Esophagus squamous epithelium (tissue), 5 donors: ENCODE data around the gene MFAP4. TPM values are rescaled to one million over a fixed set of nuclear protein-coding genes. Genes with fewer than 3 reads are reported as not detected.

ENCODE experiments used
- DNase-seq: peaks from one replicate; lab custom pipeline; 2025; lab: John Stamatoyannopoulos, UW
- H3K27ac ChIP-seq, 4 donors: fragments of 200-600 bp; sonication (generic); one replicate each; pipeline ENCODE4 v1.5.1; 2016 to 2019; ENCODE audit warnings: mild to moderate bottlenecking in 1 of 4
- H3K27me3 ChIP-seq, 4 donors: fragments of 200-600 bp; sonication (generic); 1 replicate in 3 of 4; 2 replicates in 1 of 4; pipeline versions ENCODE4 v1.5.1 to v1.6.0; 2017 to 2021; ENCODE audit warnings: antibody characterized with exemption in 1 of 4
- H3K36me3 ChIP-seq, 3 donors: fragments of 200-600 bp; sonication (generic); one replicate each; pipeline ENCODE4 v1.5.1; 2016 to 2019
- H3K4me1 ChIP-seq, 3 donors: fragments of 200-600 bp; sonication (generic); one replicate each; pipeline ENCODE4 v1.5.1; 2017 to 2019
- H3K4me3 ChIP-seq, 4 donors: fragments of 200-600 bp; sonication (generic); 1 replicate in 3 of 4; 2 replicates in 1 of 4; pipeline ENCODE4 v1.5.1; 2016 to 2019; ENCODE audit warnings: mild to moderate bottlenecking in 2 of 4, moderate library complexity in 1 of 4
- H3K9me3 ChIP-seq, 3 donors: fragments of 200-600 bp; sonication (generic); one replicate each; pipeline ENCODE4 v1.5.1; 2016 to 2019
- POLR2A ChIP-seq, 4 donors: fragments of 450-650 bp; IDR thresholded peaks; one replicate each; pipeline ENCODE4 v1.6.1; 2017; ENCODE audit warnings: antibody characterized with exemption in 4 of 4, mild to moderate bottlenecking in 4 of 4, moderate library complexity in 3 of 4
- WGBS, 2 donors: methylation state at CpG; one replicate each; pipeline ENCODE4 v1.1.5; 2018; 5-methylcytosine and 5-hydroxymethylcytosine counted together
- intact Hi-C: fragments of 100-400 bp; cut with DNase I; formaldehyde crosslinking; loops from one replicate; pipeline ENCODE4 v1.15.0; 2022
- total RNA-seq, 4 donors: library from RNA; depleted of rRNA; stranded (reverse); fragments of >200 nt; gene quantifications; one replicate each; pipeline ENCODE4 v1.1.0, GENCODE V29; 2016
- TF ChIP-seq, protein P1 (sequence below), 6 experiments: fragments of 450-650 bp in 4 of 6; fragments of 200-600 bp in 2 of 6; sonication (generic) in 2 of 6; IDR thresholded peaks; one replicate each; pipeline ENCODE4 v1.5.1; 2016 to 2019; ENCODE audit warnings: antibody characterized with exemption in 6 of 6, mild to moderate bottlenecking in 4 of 6, moderate library complexity in 4 of 6
- donor health status: DM: yes; HTN: yes; CAD: no.

The MFAP4 gene
- total RNA-seq, 4 donors from 2014 or later: 4.3 to 365 (median 21.6) TPM

DNA sequence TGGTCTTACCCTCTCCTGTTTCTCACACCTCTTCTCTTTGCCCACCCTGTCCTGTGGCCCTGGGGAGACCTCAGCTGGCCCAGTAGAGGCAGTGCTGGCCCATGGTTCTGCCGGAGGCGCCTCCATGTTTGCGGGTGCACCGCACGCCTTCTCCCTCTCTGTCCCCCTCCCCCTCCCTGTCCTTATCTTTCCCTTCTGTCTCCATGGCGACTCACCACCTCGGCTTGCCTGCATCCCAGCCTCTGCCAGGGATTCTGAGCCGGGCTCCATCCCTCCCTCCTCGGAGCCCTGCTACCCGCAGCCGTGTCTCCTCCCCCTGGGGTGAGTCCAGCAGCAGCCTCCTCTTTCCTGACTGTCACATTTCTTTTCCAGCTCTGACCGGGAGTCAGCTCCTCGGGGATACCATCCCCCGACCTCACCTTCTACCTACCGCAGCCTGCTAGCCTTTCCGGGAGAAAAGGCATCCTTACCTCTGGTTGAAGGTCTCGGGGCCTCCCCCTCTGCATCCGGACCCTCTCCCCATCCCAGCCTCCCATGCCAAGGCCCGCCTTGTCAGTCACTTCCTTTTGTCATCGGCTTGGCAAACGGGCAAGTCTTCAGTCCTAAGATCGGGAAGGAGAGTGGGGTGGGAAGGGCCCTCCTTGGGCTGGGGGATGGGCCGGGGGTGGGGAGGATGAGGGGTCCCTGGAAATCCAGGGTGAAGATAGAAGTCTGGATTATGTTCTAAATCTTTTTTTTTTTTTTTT, 24.1 kb upstream of the MFAP4 start, which contains the start of gene RNF112:
Gene RNF112, plus strand, starts transcription at position 358 of the 746 bp plus-strand sequence. Its CDS starts 177 bp downstream, at position 535.
- peaks cover 0 to 25% (median 8%) of the 10 kb centered on the region in 3 donors for H3K4me1 ChIP-seq
- no peaks in the 10 kb centered on the region for H3K36me3 ChIP-seq
- H3K27me3 ChIP-seq: peaks cover 0 to 17% (median 0%) of the 10 kb centered on the region in 4 donors
- TF ChIP-seq POLR2A (IDR thresholded peaks at IDR 0.05): no peak
- TF ChIP-seq, protein P1, sequence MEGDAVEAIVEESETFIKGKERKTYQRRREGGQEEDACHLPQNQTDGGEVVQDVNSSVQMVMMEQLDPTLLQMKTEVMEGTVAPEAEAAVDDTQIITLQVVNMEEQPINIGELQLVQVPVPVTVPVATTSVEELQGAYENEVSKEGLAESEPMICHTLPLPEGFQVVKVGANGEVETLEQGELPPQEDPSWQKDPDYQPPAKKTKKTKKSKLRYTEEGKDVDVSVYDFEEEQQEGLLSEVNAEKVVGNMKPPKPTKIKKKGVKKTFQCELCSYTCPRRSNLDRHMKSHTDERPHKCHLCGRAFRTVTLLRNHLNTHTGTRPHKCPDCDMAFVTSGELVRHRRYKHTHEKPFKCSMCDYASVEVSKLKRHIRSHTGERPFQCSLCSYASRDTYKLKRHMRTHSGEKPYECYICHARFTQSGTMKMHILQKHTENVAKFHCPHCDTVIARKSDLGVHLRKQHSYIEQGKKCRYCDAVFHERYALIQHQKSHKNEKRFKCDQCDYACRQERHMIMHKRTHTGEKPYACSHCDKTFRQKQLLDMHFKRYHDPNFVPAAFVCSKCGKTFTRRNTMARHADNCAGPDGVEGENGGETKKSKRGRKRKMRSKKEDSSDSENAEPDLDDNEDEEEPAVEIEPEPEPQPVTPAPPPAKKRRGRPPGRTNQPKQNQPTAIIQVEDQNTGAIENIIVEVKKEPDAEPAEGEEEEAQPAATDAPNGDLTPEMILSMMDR (IDR thresholded peaks at IDR 0.05): no peak
- H3K9me3 ChIP-seq: no peaks in the 10 kb centered on the region
- intact Hi-C loops: no loop called here
- WGBS, 2 donors: 62 to 63% methylated on average over 20 to 22 of the region's 23 CpGs
- DNase-seq: no peak
- H3K27ac ChIP-seq: no peak within 1 kb of the TSS
- H3K4me3 ChIP-seq: peak within 1 kb of the TSS in 2 of 4 donors; percentile 29 to 49

DNA sequence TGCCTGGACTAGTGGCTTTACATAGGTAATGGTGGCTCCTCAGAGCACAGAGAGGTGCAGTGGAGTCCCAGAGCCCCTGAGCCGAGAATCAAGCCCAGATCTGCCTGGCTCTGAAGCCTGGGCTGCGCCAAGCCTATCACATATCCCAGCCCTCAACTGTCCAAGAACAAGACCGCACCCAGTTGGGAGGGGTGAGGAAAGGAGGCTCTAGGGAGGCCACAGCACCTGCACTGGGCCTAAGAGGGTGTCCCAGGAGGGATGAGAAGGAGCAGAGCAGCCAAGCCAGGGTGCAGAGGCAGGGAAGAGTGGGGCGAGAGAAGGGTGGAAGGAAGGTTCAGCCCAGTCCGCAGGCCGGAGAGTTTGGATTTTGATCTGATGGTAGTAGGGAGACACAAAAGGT, 23.1 kb upstream of the MFAP4 start:
- no peak overlapping the region for H3K27ac ChIP-seq
- no peaks in the 10 kb centered on the region for H3K36me3 ChIP-seq
- H3K27me3 ChIP-seq: peaks cover 0 to 9% (median 0%) of the 10 kb centered on the region in 4 donors
- intact Hi-C loops: no loop called here
- WGBS, 2 donors: 85 to 89% methylated on average over 3 to 4 of the region's 6 CpGs
- H3K9me3 ChIP-seq: no peaks in the 10 kb centered on the region
- no peak for DNase-seq
- no peak overlapping the region for H3K4me3 ChIP-seq
- H3K4me1 ChIP-seq: peaks cover 0 to 25% (median 8%) of the 10 kb centered on the region in 3 donors
- no peak for TF ChIP-seq POLR2A (IDR thresholded peaks at IDR 0.05)
- TF ChIP-seq, protein P1 (IDR thresholded peaks at IDR 0.05): no peak

DNA sequence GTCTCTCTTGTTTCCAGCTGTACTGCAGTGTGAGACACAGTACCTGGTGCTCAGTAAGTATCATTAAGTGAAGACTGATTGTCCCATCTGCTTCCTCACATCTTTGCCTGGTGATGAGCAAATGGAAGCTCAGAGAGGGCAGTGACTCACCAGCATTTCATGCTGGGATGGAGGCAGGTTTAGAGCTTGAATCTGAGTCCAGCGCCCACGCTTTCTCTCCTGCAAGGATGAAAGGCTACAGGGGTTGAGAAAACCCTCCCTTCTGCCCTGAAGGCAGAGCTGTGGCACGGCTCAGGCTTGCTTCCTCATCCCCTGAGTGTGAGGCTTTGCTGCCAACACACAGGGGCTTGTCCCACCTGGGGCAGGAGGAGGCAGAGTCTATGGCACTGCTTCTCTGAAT, 22.5 kb upstream of the MFAP4 start:
- intact Hi-C loops: no loop called here
- TF ChIP-seq, protein P1 (IDR thresholded peaks at IDR 0.05): no peak
- no peak for TF ChIP-seq POLR2A (IDR thresholded peaks at IDR 0.05)
- H3K27ac ChIP-seq: no peak overlapping the region
- 0 to 66% methylated on average over 2 to 3 of the region's 3 CpGs for WGBS, 2 donors
- DNase-seq: no peak
- H3K27me3 ChIP-seq: peaks cover 0 to 8% (median 0%) of the 10 kb centered on the region in 4 donors
- no peaks in the 10 kb centered on the region for H3K9me3 ChIP-seq
- no peak overlapping the region for H3K4me3 ChIP-seq
- peaks cover 0 to 25% (median 8%) of the 10 kb centered on the region in 3 donors for H3K4me1 ChIP-seq
- no peaks in the 10 kb centered on the region for H3K36me3 ChIP-seq

DNA sequence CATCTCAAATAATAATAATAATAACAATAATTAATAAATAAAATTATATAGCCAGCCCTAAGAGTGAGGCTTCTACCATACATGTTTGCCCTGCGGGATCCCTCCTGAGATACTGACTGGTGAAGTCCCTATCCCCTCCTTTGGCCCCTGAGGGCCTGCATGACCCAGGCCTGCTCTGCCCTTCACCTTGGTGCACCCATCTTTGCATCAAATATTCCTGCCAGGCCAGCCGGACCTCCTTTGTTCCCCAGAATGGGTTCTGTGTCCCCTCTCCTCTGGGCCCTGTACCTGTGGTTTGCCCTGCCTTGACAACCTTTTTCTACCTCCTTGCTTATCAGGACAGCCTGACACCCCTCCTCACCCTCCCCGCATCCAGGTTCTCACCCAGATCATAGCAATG, 22.1 kb upstream of the MFAP4 start:
- peaks cover 0 to 25% (median 8%) of the 10 kb centered on the region in 3 donors for H3K4me1 ChIP-seq
- no peak for DNase-seq
- TF ChIP-seq POLR2A (IDR thresholded peaks at IDR 0.05): no peak
- TF ChIP-seq, protein P1 (IDR thresholded peaks at IDR 0.05): no peak
- WGBS, 2 donors: 85 to 88% methylated on average over 3 of the region's 3 CpGs
- H3K36me3 ChIP-seq: no peaks in the 10 kb centered on the region
- H3K27me3 ChIP-seq: peaks cover 0 to 8% (median 0%) of the 10 kb centered on the region in 4 donors
- intact Hi-C loops: no loop called here
- no peaks in the 10 kb centered on the region for H3K9me3 ChIP-seq
- no peak overlapping the region for H3K4me3 ChIP-seq
- H3K27ac ChIP-seq: no peak overlapping the region

DNA sequence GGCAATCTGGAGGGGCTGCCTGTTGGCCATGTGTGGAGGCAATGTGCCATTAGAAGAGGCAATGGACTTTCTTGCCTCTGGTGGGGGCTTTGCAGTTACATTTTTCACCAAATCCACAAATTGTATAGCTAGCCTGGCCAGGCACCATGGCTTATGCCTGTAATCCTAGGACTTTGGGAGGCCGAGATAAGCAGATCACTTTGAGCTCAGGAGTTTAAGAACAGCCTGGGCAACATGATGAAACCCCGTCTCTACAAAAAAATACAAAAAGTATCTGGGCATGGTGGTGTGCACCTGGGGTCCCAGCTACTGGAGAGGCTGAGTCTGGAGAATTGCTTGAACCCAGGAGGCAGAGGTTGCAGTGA, 21.3 kb upstream of the MFAP4 start:
- no peak for TF ChIP-seq POLR2A (IDR thresholded peaks at IDR 0.05)
- TF ChIP-seq, protein P1 (IDR thresholded peaks at IDR 0.05): no peak
- H3K4me1 ChIP-seq: peaks cover 0 to 25% (median 8%) of the 10 kb centered on the region in 3 donors
- peaks cover 0 to 8% (median 0%) of the 10 kb centered on the region in 4 donors for H3K27me3 ChIP-seq
- no peaks in the 10 kb centered on the region for H3K9me3 ChIP-seq
- no peaks in the 10 kb centered on the region for H3K36me3 ChIP-seq
- WGBS, 2 donors: 94 to 95% methylated on average over 2 of the region's 2 CpGs
- DNase-seq: no peak
- H3K4me3 ChIP-seq: no peak overlapping the region
- no peak overlapping the region for H3K27ac ChIP-seq
- intact Hi-C loops: no loop called here
